ENCODE measurements around the gene GPR62.

Gene GPR62

DNA sequence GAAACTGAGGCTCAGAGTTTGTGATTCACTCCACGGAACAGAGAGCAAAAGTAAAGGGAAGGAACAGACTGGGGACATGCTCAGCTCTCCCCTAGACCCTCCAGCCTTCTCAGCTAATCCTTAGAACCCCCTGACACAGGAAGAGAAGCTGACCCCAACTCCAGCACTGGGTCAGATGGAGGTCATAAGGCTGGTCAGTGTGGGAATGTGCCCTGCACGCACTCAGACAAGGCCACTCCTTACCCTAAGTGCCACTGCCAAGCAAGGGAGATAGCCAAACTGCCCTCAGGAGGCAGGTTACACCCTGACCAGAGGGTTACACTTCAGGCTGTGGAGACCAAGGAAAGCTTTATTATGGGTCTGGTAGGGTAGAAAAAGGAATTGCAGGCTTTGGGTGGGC lies 39.3 kb downstream of the GPR62 start:
- DNase-seq = no peak

DNA sequence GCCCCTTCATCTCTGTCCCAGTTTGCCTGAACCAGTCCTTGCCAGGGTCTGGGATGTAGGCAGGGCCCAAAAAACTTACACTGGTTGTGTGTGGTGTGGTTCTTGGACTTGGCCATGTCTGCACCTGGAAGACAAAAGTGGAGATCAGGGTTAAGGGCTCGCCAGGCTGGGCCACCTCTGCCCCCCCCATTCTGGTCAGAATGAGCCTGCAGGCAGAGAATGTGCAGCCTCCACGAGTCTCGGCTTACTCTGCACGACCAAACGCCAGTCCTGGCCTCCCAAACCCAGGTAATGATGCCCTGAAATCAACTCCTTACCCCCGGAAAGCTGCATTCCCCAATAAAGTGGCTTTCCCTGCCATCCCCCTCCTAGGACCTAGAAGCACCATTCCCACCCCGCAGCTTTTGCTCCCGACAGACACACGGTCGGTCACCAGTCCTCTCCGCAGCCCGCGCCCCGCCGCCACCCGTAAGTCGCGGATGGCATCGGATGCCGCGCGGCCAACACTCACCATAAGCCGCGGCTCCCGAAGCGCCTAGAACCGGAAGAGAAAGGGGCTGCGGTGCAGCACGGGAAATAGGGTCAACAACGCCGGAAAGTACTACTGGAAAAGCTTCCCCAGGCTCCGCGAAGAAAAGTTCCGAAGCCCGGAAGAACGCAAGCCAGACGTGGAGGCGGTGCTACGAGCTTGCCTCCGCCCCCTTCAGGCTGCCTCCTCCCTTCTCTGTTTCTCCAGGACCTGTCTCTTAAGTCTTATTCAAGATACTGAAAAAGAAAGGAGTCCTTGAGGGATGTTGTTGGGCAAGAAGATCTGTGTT lies 40.4 kb downstream of the GPR62 start, which contains the start of gene RPL29:
Gene RPL29 (minus strand): TSS at position 550 of the 818 bp plus-strand sequence. CDS start 434 bp downstream, at position 116.
- peak; percentile 95 to 97 (median 96) for DNase-seq

DNA sequence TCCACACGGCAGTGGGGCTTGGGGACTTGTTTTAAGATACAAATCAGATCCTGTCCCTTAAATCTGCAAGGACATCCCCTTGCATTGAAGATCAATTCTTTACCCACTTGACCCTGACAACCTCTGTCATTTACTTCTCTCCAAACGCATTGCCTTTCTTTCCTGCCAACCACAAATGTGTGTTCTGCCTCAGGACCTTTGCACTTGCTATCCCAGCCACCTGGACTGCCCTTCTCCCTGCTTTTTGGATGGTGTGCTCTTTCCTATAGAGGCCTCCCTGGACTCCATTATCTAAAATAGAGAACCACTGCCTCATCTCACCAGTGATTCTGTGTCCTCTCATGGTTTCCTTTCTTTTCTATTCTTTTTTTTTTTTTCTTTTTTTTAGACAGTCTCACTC lies 42.0 kb downstream of the GPR62 start:
- DNase-seq = no peak

DNA sequence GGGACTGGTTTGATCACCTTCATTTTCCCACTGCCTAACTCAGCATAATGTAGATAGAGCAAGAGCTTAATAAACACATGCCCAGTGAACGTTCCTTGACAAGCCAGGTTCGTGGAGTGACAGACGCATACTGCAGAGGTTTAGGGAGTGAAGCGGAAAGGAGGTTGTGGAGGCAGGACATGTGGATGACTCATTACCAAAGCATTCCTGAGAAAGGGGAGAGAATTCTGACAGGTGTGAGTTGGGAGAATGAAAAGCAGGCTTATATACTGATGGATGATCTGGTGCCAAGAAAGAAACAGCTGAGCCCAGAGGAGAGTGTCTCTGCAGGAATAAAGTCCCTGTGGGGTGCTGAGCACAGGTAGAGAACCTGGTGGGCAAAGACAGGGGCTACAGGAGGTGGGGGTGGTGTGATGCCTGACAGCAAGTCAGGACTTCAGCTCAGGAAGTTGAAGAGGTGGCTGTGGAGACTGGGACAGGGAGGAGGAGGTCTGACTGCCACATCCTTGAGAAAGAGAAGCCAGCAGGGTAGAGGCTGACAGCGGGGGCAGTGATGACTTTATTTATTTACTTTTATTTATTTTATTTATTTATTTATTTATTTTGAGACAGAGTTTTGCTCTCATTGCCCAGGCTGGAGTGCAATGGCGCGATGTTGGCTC lies 42.9 kb downstream of the GPR62 start:
- no peak for DNase-seq

DNA sequence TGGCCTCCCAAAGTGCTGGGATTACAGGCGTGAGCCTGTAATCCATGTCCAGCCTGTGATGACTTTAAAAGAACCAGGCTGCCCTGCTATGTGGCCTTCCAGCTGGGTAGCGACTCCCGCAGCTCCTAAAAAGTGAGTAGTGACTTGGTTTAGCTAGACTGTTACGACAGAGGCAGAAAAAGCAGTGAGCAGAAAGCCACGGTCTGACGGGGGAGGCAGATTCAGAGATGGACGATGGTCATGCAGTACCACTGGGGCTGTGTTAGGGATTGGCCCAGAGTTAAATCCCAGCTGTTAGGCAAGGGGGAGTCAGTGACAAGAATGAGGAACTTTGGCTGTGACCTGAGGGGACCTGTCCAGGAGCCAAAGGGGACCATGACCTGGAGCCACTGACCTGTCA lies 43.6 kb downstream of the GPR62 start:
- DNase-seq = peak in 1 of 4 experiments; percentile 24

DNA sequence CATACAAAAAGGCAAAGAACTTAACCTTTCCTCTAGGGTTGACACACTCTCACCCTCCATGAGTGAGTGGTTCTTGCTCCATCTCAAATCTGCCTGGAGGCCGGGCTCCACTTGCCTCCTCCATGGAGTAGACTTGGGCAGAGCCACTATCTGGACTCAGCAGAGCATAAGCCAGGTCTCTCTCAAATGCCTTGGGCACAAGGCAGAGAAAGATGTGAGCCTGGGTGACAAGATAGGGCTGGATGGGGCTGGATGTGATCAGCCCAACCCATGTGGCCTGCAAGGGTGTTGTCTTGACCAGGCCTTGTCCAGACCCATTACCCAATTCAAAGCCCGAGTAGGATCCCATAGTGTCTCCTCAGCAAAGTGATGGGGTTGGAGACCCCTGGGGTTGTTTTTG lies 44.7 kb downstream of the GPR62 start:
- DNase-seq = no peak

DNA sequence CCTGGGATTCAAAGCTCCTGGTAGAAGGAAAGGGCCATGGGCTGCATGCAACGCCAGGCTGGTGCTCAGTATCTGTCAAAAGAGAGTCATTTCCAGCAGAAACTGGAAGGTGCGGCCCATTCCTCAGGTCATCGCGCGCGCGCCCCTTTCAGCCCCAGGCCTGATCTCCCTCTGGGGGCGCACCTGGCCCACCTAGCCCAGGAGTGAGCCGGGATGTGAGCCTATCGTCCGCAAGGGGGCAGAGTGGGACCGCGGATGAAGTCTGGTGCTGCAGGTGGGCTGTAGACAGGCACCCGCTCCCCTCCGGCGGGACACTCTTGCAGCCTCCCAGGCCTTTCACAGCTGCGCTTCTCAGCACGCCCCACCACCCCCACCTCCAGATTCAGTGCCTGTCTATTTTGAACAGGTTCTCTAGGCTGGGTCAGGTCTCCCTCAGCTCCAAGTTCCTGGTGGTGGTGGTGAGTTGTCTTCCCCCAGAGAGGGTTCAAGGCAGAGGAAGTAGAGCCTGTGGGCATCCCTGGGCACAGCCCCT lies 46.3 kb downstream of the GPR62 start:
- DNase-seq = peak; percentile 62 to 83 (median 69)

DNA sequence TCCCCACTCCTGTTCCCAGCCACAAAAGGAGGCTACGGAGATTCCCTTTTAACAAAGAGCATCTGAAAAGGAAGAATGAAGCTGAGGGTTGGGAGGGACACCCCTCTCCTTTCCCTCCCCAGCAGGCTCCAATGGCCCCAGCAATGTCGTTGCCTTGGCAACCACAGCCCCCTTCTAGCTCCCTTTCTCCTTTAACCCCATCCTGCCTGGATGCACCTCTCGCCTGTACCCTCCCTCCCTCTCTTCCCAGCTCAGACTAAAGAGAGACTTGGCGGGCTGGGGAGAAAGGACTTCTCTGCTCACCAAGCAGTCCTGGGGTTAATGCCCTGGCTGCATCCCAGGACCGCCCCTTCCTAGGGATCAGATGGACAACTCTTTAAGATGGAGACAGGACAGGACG lies 47.6 kb downstream of the GPR62 start:
- no peak for DNase-seq

DNA sequence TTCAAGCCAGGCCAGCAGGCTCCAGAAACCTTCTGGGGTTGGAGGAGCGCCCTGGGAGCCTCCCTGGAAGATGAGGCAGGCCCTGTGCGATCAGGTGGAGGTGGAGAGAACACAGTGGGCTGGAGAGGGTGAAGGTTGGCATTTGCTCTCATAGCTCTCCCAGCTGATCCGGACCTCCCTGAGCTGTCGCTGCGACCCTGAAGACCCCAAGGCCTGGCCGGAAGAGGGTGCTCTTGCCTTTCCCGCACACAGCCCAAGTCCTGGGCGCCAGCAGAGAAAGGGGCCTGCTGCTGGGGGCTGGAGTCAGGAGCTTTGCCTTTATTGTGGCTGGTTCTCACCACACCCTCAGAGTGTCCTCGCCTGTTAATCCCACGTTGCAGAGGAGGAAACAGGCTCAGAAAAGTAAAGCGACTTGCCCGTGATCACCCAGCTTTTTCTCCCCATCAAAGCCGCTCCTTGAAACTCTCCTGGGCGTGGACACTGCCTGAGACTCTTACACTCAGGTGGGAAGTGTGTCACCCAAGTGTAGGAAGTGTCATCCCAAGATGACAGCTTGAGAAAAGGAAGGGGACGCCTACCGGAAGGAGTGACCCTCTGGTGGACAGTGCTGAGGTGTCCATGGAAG lies 49.1 kb downstream of the GPR62 start:
- DNase-seq = peak in 2 of 4 experiments; percentile 18 to 26

DNA sequence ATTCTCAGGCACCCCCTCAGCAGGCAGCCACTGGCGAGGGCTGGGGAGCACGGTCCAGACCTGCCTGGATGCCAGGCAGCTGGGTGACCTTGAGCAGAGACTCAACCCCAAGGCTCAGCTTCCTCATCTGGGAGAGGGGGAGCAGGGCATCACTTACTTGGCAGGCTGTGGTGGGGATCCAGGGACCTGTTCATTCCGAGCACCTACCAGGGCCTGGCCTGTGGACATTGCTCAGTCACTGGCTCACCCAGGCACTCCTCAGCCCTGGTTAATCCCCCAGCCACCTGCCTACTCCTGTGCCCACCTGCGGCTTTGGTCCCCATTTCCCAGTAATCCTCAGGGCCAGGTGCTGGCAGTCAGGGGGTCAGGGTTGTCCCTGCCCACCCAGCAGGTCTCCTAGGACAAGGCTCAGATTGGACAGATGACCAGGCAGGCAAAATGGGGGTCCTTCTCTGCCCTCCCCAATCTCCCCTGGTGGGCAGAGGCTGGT lies 49.8 kb downstream of the GPR62 start:
- DNase-seq = no peak

DNA sequence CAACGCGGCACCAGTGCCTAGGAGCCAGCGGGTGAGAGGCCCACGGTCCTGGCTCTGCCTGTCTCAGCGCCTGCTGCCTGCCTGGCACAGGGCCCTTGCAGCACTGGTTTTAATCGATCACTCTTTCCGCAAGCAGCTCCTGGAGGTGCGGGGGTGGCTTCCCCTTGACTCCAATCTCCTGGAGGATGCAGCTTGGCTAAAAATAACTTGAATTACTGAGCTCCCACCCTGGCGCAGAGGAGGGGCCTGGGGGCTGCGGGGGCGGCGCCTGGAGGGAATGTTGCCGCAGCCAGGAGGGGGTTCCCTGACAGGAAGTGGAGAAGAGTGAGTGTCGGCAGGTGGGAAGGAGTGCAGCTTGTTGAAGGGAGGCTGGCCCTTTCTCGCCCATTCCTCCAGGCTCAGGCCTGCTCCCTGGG lies 50.4 kb downstream of the GPR62 start:
- peak in 3 of 4 experiments; percentile 17 to 46 (median 28) for DNase-seq

DNA sequence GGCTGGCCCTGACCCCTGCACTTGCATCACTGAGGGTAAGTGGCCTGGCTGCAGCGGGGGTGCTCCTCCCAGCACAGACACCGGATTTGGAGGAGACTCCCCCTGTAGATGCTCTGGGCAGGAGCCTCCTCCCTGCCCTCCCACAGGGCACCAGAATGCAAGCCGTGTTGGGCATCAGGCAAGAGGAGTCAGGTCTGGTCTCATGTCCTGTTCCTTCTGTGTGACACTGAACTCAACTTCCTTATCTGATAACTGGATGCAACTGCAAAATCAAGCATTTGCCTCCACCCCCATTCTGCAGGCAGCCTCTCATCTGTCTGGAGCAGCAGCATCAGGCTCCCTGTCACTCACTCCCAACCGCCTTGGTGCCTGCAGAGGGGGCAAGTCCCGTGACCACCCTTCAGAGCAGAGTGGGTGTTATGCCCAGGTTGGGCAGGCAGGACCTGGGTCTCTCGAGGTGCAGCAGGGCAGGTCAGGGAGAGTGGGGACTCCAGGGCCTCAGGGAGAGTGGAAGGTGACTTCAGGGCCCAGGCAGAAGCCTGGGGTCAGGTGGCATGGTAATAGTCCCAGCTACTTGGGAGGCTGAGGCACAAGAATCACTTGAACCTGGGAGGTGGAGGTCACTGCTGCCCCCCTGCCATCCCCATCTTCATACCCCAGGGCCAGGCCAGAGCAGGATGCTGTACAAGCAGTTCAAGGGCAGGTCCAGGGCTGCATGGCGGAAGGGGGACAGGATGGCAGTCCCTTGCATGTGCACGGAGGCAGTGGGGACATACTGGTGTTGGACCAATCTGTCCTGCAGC lies 51.0 kb downstream of the GPR62 start:
- DNase-seq = peak; percentile 61 to 76 (median 74)

DNA sequence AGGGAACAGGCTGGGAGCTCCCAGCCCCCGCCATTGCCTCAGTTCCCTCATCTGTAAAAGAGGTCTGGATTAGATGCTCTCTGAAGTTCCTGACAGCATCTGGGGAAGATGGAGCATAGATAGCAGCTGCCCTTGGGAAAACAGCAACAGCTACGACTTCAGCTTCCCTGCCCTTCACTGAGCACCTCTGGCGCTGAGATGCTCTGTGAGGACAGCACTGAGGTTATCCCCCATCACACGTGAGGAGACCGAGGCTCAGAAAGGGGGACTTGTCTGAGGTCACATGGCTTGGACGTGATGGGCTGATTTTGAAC lies 51.6 kb downstream of the GPR62 start:
- no peak for DNase-seq
